Fibroblast of skin of scalp (primary cell): ENCODE data around the gene BCAS3.
"Not testable (repeated sequence)": the region's sequence is repeated elsewhere in the genome, so short reads cannot be mapped to it uniquely, and the experiment has no call there.

Source experiments
- DNase-seq: peaks from one replicate; pipeline ENCODE4 v3.0.0-alpha.2; 2013

Gene BCAS3

DNA sequence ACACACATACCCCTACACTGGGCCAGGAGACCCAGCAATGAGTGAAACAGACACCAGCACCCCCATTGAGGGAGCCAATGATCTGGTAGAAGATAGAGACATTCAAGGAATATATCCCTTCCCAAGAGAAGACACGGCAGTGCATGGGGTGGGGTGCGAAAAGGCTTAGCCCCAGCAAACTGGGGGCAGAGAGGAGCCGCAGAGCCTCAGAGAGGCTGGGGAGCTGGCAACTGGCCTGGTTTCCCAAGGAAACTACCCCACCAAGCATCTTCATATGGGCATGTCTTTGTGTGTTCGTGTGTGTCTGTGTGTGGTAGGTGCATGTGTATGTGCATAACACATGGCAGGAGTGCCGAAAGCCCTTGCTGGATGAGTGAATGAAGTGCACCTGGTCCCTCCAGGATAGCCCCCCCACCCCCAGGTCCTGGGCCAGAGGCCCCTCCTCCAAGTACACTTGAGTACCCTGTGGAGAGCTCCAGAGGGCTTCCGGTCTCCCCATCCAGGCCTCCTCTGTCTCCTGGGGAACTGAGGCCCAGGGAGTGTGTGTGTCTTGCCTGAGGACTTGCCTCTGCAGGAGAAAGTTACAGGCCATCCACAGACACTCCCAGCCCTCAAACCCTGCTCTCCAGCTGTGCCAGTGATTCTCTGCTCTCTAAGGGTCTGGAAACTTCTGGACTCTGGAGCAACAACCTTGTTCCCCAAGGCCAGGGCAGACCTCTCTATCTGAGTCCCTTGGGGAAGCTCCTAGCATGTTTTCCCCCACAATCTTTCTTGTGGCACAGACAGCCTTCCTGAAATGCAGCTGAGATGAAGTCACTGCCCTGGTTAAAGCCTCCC lies 737.9 kb downstream of the BCAS3 start:
- DNase-seq, result peak; percentile 38

DNA sequence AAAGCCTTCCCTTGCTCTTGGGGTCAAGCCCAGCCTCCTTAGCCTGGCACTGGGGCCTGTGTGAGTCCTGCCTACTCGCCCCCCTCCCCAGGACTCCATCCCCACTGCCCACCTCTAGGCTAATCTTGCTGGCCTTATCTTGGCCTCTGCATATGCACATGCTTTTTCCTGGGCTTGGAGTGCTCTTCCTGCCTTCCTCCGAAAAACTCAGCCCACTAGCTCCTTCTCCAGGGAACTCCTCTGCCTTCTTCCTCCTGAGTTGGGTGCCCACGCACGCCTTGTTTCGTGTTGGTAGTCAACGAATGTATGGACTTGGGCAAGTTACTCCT lies 738.5 kb downstream of the BCAS3 start:
- no peak for DNase-seq

DNA sequence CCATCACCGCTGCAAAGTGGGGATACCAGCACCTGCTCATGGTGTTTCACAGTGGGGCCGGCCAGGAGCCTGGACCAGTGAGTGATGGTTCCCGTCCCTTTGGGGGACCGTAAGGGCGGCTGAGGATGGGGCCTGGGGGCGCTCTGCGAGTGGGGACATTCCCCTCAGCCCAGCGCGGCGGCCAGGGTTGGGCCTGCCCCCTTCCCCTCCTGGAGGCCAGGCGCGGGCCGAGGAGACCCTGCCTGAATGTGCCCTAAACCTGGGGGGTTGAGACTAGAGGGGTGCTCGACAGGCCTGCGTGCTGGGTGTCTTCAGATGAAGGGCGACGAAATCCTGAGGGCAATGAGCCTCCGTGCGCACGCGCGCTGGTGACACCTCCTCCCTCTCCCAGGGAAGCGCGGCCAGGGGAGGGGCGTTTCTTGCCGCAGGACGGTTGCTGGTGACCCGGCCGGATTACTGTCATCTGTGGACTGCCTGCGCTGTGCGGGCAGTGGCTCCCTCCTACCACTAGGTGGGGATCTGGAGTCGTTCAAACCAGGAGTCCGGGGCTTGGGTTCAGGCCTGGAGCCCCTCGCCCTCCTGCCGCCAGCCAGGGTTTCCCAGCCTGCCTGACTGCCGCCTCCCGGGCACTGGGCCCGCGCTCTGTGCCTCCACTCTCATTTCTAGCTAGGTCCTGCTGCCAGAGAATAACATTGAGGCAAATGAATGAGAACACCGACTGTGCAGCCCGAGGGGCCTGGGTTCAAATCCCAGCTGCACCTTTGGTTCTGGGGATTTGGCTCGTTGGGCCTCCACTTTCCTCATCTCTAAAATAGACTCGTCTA lies 739.1 kb downstream of the BCAS3 start:
- peak; percentile 87 for DNase-seq

DNA sequence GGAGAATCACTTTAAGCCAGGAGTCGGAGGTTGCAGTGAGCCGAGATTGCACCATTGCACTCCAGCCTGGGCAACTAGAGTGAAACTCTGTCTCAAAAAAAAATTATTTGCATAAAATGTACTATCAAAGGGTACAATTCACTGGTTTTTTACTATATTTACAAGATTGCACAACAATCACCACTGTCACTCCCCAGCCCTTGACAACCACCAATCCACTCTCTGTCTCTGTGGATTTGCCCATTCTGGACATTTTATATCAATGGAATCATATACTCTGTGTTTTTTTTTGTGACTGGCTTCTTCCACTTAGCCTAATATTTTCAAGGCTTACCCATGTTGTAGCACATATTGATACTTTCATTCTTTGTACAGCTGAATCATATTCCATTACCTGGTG lies 740.8 kb downstream of the BCAS3 start:
- no peak for DNase-seq

DNA sequence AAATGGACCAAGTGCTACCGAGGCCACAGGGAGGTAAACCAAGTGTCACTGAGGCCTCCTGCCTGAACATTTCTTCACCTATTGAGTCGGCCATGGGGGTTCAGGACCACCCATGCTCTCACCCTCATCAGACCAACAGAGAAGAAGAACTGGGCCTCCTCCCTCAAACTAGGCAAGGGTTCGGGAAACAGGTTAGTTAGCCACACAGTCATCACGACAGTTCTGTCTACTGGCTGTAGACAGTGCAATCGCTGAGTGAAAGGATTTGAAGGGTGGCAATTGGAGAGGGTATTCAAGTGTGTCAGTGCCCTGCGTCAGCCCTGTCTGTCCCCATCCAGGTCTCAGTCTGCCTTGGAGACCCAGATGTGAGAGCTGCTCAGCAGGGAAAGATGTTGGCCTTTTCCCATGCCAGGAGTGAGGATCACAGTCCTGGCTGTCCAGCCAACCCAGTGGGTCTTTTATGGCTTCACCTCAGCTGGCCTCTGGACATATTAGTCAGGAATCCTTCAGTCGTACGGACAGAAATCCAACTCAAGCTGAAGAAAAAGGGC lies 741.9 kb downstream of the BCAS3 start:
- DNase-seq, result no peak

DNA sequence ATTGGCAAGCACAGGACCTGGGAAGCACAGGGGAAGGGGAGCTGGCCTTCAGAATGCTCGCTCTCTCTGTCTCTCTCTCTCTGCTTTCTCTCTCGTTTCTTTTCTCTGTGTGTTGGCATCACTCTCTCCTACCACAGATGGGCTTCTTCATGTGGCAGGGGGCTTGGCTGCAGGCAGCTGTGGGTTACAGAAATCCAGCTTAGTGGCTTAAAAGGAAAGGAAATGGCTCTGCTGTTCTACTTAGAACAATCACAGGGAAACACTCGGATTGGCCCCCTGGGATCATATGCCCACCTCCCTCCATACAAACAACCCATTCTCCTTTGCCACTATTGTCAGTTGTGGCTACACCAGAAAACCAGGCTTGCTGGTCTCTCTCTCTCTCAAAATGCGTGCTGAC lies 742.4 kb downstream of the BCAS3 start:
- DNase-seq, result no peak

DNA sequence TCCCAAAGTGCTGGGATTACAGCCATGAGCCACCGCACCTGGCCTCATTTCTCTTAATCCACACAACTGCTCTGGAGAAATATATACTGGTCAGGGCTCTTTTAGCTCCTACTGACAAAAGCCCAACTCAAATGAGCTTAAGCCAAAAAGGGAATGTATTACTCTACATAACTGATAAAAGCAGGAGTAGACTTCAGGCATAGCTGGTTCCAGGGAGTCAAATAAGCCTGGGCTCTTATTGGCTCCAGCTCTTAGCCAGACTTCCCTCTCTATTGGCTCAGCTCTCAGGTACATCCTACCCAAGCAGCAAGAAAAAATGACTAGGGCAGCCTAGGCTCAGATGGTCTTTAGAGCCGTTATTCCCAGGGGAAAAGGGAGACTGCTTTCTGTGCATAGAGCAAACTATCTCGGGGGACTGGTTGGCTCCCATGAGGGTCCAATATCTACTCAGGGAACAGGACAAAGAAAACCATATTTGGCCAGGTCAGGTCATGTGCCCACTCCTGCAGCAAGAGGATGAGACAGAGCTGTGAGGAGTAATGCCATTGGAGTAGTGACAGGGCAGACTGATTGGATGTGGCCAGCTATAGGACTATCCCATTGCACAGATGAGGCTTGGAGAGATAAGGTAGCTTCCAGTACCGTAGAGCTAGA lies 743.2 kb downstream of the BCAS3 start:
- DNase-seq, result no peak

DNA sequence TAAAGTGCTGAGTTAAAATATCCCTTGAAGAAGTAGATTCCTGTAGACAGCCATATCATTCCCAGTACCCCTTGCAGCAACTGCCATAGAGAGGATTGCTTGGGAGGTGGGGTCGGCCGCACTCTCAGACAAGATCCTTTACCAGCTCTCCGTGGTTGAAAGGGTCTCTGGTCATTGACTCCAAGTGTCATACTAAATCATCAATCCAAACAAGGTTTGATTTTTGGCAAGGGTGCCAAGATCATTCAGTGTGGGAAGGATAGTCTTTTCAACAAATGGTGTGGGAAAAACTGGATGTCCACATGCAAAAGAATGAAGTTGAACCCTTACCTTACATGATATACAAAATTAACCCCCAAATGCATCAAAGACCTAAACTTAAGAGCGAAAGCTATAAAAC lies 743.8 kb downstream of the BCAS3 start:
- DNase-seq, result no peak

DNA sequence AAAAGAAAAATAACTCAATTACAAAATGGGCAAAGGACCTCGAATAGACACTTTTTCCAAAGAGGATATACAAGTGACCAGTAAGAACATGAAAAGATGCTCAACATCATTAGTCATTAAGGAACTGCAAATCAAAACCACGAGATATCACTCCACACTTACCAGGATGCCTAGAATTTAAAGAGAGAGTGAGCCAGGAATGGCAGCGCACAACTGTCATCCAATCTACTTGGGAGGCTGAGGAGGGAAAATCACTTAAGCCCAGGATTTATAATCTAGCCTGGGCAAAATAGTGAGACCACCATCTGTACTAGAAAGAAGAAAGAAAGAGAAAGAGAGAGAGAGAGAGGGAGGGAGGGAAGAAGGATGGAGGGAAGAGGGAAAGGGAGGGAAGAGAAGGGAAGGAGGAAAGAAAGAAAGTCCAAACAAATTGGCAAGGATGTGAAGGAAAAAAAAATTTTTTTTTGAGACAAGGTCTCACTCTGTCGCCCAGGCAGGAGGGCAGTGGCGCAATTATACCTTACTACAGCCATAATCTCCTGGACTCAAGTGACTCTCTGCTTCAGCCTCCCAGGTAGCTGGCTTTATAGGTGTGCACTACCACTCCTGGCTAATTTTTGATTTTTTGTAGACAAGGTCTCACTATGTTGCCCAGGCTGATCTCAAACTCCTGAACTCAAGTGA lies 744.6 kb downstream of the BCAS3 start:
- no peak for DNase-seq

DNA sequence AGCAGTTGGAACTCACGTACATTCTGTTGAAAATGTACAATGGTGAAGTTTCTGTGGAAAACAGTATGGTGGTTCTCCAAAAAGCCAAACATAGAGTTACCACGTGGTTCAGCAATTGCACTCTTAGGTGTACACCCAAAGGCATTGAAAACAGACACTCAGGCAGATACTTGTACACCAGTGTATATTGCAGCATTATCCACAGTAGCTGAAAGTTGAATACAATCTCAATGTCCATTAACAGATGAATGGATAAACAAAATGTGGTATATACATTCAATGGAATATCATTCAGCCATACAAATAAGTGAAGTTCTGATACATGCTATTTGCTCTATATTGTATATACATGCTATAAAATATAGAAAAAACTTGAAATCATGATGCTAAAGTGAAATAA lies 745.2 kb downstream of the BCAS3 start:
- DNase-seq, result no peak

DNA sequence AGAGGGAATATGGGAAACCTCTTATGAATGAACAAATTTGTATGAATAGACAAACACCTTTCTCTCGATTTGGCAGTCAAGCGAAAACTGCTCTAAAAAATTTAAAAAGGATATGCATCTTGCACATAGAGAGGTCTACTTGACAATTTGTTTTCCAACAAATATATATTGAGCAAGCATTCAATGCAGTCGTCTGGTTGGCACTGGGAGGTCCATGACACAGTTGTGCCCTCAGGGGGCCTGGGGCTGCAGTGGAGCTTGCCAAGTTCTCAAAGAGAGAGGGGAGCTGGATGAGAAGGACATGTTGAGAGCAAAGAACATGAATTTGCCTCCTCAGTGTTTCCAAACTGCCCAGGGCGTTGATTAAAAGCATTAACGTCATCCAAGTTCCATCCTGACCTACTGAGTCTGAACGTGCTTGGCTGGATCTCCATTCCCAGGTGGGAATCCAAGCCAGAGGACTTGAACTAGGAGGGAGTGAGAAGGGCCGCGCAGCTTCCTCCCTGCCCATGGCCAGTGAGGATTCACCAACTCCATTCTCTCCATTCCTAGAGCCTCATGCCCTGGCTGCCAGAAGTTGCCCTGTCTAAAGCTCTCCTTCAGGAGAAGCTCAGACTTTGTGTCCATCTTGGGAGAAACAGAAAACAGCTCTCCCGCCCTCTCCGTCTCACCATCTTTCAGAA lies 746.5 kb downstream of the BCAS3 start:
- no peak for DNase-seq

DNA sequence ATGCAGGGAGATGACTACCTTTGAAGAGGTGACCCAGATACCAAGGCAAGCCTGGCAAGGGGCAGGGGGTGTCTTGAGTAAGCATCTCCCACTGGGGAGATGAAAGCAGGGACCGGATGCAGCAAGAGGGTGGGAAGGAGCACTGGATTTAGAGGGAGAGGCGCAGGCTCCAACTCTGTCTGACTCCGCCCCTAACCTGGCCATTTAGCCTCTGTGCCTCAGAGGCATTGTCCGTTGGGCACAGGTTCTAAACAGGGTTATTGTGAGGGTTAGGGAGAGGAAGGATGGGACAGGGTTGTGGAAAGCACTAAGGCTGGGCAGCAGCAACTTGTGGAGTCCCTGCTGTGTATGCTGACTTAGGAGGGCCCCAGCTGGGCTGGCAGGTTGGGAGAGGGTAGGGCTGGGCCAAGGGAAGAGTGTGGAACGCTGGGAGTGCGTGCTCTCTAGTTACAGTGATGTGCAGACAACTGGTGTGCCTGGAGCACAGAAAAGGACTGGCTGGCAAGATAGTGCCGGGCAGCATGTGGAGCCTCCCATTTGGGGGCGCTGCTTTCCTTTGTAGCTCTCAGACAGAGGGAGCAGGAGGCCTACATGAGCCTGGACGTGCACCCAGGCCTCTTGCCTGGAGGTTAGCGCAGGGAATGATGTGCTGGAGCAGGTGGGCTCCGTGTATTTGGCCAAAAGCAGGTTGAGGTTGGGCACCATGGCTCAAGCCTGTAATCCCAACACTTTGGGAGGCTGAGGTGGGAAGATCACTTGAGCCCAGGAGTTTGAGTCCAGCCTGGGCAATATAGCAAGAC lies 748.2 kb downstream of the BCAS3 start:
- no peak for DNase-seq

DNA sequence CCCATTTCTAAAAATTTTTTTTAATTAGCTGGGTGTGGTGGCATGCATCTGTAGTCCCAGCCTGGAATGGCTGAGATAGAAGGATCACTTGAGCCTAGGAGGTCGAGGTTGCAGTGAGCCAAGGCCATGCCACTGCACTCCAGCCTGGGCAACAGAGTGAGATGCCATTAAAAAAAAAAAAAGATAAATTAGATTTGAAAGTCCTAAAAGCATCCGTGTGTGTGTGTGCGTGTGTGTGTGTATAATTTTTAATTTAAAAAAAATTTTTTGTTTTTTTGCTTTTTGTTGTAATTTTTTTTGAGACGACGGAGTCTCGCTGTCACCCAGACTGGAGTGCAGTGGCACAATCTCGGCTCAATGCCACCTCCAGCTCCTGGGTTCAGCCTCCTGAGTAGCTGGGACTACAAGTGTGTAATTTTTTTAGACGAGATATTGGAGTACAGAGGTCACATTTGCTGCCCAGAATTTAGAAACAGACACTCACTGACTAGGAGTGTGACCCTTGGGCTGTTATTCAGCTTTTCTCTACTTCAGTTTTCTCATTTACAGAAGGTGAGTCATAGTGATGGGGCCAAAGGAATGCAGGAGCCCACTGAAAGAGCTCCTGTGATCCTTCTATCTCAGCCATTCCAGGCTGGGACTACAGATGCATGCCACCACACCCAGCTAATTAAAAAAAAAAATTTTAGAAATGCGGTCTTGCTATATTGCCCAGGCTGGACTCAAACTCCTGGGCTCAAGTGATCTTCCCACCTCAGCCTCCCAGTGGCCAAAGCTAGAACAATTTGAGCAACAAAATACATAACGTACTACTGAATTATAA lies 749.0 kb downstream of the BCAS3 start:
- DNase-seq, result peak; percentile 38

DNA sequence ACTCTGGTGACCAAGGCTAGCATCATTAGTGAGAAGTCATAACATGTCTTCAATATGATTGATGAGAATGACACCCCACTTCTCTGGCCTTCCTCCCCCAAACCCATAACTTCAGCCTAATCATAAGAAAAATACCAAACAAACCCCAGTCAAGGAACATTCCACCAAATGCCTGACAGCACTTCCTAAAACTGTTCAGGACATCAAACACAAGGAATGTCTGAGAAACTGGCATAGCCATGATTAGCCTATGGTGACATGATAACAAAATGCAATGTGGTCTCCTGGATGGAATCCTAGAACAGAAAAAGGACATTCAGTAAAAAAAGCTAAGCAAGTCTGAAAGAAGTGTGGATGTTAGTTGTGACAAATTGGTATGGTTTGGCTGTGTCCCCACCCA lies 749.9 kb downstream of the BCAS3 start:
- no peak for DNase-seq

DNA sequence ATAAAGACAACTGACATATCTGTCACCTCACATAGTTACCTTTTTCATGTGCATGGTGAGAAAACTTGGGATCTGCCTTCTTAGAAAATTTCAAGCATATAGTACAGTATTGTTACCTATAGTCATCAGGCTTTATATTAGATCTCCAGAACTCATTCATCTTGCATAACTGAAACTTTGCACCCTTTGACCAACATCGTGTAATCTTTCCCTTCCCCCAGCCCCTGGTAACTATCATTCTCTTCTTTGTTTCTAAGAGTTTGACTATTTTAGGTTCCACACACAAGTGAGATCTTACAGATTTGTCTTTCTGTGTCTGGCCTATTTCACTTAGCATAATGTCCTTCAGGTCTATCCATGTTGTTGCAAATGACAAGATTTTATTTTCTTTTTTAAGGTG lies 751.6 kb downstream of the BCAS3 start:
- no peak for DNase-seq

DNA sequence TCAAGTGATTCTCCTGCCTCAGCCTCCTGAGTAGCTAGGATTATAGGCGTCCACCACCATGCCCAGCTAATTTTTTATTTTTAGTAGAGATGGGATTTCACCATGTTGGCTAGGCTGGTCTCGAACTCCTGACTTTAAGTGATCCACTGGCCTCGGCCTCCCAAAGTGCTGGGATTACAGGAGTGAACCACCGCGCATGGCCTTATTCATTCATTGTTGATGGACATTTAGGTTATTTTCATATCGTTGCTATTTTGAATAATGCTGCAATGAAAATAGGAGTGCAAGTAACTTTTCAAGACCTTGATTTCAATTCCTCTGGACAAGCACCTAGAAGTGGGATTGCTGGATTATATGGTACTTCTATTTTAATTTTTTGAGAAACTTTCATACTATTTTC lies 752.2 kb downstream of the BCAS3 start:
- not testable (repeated sequence) for DNase-seq

DNA sequence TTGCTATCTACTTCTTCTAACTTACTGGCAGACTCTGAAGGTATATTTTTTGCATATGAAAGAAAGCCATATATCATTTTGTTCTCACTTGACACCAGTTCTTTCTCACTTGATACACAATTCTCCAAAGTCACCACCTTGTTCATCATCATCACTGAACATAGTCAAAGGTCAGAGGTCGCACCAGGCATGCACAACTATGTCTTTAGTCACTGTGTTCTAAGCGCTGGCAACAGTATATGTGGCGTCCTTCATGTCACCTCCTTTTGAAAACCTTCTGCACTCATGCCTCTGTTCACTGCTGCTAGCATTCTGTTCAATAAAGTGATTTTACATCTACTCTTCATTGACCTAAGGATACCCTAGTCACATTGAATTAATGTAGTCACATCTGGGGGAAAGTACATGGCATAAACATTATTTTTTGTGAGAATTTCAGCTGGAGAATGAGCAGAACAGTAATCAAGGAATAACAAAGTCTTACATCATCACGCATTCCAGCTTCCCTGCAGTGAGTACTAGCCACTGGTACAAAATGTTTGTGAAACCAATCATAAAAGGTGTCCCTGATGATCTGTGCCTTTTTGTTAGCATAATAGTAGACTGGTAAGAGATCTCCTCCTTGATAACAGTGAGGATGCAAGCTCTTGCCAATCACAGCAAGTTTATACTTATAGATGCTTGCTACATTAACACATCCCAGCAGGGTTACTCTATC lies 754.1 kb downstream of the BCAS3 start:
- peak; percentile 38 for DNase-seq

DNA sequence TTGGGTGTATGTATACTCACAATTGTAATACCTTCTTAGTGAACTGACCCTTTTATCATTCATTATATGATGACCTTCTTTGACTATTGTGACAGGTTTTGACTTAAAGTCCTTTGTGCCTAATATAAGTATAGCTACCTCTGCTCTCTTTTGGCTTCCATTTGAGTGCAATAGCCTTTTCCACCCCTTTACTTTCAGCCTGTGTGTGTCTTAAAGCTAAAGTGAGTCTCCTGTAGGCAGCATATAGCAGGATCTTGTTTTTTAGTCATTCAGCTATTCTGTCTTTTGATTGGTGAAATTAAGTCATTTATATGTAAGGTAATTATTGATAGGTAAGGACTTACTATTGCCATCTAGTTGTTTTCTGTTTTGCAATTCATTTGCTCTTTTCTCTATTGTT lies 758.6 kb downstream of the BCAS3 start:
- DNase-seq, result no peak

DNA sequence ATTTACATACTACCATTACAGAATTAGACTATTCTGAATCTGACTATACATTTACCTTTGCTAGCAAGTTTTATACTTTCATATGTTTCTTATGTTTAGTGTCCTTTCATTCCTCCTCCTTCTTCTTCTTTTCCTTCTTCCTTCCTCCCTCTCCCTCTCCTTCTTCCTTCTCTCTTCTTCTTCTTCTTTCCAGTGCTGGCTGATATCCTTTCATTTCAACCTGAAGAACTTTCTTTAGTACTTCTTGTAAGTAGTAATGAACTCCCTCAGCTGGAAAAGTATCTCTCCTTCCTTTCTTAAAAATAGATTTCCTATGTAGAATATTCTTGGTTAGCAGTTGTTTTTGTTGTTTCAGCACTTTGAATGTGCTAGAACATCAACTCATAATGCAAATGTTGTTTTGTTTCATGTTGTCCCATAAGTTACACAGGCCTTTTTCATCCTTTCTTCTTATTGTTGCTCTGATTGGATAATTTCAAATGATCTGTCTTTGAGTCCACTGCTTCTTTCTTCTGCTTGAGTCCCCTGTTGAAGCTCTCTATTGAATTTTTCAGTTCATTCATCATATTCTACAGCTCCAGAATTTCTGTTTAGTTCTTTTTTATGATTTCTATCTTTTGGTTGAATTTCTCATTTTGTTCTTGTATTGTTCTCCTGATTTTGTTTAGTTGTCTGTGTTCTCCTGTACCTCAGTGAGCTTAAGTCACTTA lies 759.5 kb downstream of the BCAS3 start:
- DNase-seq, result no peak
